Hepatocyte (in vitro differentiated cells): Measurements from ENCODE around the gene LANCL2. TPM values are rescaled to one million over a fixed set of nuclear protein-coding genes. Genes with fewer than 3 reads are reported as not detected.

ENCODE experiments used
- DNase-seq: peaks from one replicate; pipeline ENCODE4 v3.0.0-alpha.2; 2016; ENCODE audit warnings: low spot score
- H2AFZ ChIP-seq: fragments of 200-600 bp; sonication (generic); 2 replicates; pipeline ENCODE4 v1.6.0; 2016; ENCODE audit warnings: antibody characterized with exemption, mild to moderate bottlenecking
- H3K27ac ChIP-seq: fragments of 200-600 bp; sonication (generic); 2 replicates; pipeline ENCODE4 v1.5.1; 2016; ENCODE audit warnings: mild to moderate bottlenecking
- H3K27me3 ChIP-seq: fragments of 200-600 bp; sonication (generic); 2 replicates; pipeline ENCODE4 v1.6.1; 2016
- H3K36me3 ChIP-seq: fragments of 200-600 bp; sonication (generic); replicated peaks from 2 replicates; pipeline ENCODE4 v1.5.1; 2016; ENCODE audit warnings: low read depth; ENCODE audit not compliant: insufficient read depth
- H3K4me1 ChIP-seq: fragments of 200-600 bp; sonication (generic); 2 replicates; pipeline ENCODE4 v1.5.1; 2016; ENCODE audit warnings: mild to moderate bottlenecking, moderate library complexity; ENCODE audit not compliant: insufficient read depth
- H3K4me2 ChIP-seq: fragments of 200-600 bp; sonication (generic); 2 replicates; pipeline ENCODE4 v1.6.0; 2016
- H3K4me3 ChIP-seq: fragments of 200-600 bp; sonication (generic); 2 replicates; pipeline ENCODE4 v1.5.1; 2016; ENCODE audit warnings: mild to moderate bottlenecking
- H3K79me2 ChIP-seq: fragments of 200-600 bp; sonication (generic); 2 replicates; pipeline ENCODE4 v1.6.0; 2017; ENCODE audit warnings: mild to moderate bottlenecking
- H3K9me2 ChIP-seq: fragments of 200-600 bp; sonication (generic); replicated peaks from 2 replicates; pipeline ENCODE4 v1.6.0; 2017; ENCODE audit warnings: mild to moderate bottlenecking; ENCODE audit not compliant: insufficient read depth
- H3K9me3 ChIP-seq: fragments of 200-600 bp; sonication (generic); 2 replicates; pipeline ENCODE4 v1.5.1; 2016; ENCODE audit warnings: low read depth, mild to moderate bottlenecking
- H4K20me1 ChIP-seq: fragments of 200-600 bp; sonication (generic); 2 replicates; pipeline ENCODE4 v1.6.0; 2016; ENCODE audit warnings: mild to moderate bottlenecking; ENCODE audit not compliant: insufficient read depth, poor library complexity, severe bottlenecking
- EZH2 ChIP-seq: fragments of 200-600 bp; sonication (generic); IDR thresholded peaks from 2 replicates; pipeline ENCODE4 v1.6.1; 2016; ENCODE audit warnings: antibody characterized with exemption, mild to moderate bottlenecking, borderline replicate concordance
- EZH2phosphoT487 ChIP-seq: fragments of 200-600 bp; sonication (generic); IDR thresholded peaks from one replicate; pipeline ENCODE4 v1.6.1; 2018; ENCODE audit warnings: antibody characterized with exemption, mild to moderate bottlenecking, low read depth, moderate library complexity; ENCODE audit not compliant: unreplicated experiment, severe bottlenecking
- WGBS: methylation state at CpG from one replicate; pipeline ENCODE4 v1.1.6; 2016; ENCODE audit warnings: low lambda C conversion rate; ENCODE audit errors: missing lambda C conversion rate; 5-methylcytosine and 5-hydroxymethylcytosine counted together
- polyA plus RNA-seq: library from polyadenylated mRNA; unstranded; fragments of >200 nt; fragmentation: Nextera tagmentation; extraction: Ambion mirVana; gene quantifications from 2 replicates; pipeline ENCODE4 v1.2.1, GENCODE V29; 2016
- total RNA-seq: library from RNA; depleted of rRNA; stranded (reverse); fragments of >200 nt; gene quantifications from 2 replicates; pipeline ENCODE4 v1.2.3, GENCODE V29; 2014
- TF ChIP-seq, protein P1 (sequence below): fragments of 200-600 bp; sonication (generic); IDR thresholded peaks from 2 replicates; pipeline ENCODE4 v1.5.1; 2016; ENCODE audit warnings: antibody characterized with exemption, mild to moderate bottlenecking; ENCODE audit not compliant: poor library complexity

The LANCL2 gene
- total and polyA plus RNA-seq, 2 experiments from 2014 or later: 13.5 to 14.8 TPM

DNA sequence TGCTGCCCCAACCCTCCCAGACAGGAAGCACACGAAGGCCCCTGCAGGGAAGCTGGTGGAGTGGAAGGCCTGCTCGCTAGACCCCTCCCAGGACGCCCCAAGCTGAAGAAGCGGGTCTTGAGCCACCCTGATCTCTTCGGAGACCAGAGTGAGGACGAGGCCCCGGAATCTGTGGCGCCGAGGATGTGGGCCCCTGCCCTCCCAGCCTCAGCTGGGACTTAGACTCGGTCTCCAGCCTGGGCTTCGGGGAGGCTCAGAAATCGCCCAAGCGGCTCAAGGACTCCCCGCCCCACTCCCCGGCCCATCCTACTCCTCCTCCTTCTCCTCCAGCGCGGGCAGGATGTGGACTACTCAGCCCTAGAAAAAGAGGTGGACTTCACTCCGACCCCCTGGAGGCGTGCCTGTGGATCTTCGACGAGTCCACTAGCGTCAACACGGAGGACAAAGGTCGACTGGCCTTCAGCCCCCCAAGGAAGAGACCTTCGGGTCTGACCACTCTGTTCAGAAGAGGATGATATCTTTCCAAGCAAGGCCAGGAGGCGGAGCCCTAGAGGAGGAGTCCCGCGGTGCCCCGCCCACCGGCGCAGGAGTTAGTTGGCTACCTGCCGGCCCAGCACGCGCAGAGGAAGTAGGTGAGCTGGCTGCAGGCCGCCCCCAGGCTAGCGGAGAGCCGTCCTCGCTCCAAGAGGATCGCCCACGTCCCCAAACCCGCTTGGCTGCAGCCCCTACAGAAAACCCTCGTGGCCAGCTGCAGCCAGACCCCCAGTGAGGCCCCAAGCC is 21.9 kb upstream of the LANCL2 start:
- Histone ChIP-seq H3K4me1 (no peaks in the 10 kb centered on the region), H3K27ac (no peak overlapping the region), H4K20me1 (no peaks in the 10 kb centered on the region), H3K4me3 (no peak overlapping the region), H3K27me3 (no peaks in the 10 kb centered on the region), H3K9me2 (no peaks in the 10 kb centered on the region), H3K79me2 (no peaks in the 10 kb centered on the region), H2AFZ (no peak overlapping the region), H3K9me3 (no peaks in the 10 kb centered on the region), H3K36me3 (no peaks in the 10 kb centered on the region), H3K4me2 (no peak overlapping the region)
- WGBS: 86% methylated on average over 42 of the region's 42 CpGs
- DNase-seq: no peak
- TF ChIP-seq, protein P1, sequence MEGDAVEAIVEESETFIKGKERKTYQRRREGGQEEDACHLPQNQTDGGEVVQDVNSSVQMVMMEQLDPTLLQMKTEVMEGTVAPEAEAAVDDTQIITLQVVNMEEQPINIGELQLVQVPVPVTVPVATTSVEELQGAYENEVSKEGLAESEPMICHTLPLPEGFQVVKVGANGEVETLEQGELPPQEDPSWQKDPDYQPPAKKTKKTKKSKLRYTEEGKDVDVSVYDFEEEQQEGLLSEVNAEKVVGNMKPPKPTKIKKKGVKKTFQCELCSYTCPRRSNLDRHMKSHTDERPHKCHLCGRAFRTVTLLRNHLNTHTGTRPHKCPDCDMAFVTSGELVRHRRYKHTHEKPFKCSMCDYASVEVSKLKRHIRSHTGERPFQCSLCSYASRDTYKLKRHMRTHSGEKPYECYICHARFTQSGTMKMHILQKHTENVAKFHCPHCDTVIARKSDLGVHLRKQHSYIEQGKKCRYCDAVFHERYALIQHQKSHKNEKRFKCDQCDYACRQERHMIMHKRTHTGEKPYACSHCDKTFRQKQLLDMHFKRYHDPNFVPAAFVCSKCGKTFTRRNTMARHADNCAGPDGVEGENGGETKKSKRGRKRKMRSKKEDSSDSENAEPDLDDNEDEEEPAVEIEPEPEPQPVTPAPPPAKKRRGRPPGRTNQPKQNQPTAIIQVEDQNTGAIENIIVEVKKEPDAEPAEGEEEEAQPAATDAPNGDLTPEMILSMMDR: no peak
- no peak for TF ChIP-seq EZH2
- no peak for TF ChIP-seq EZH2phosphoT487

DNA sequence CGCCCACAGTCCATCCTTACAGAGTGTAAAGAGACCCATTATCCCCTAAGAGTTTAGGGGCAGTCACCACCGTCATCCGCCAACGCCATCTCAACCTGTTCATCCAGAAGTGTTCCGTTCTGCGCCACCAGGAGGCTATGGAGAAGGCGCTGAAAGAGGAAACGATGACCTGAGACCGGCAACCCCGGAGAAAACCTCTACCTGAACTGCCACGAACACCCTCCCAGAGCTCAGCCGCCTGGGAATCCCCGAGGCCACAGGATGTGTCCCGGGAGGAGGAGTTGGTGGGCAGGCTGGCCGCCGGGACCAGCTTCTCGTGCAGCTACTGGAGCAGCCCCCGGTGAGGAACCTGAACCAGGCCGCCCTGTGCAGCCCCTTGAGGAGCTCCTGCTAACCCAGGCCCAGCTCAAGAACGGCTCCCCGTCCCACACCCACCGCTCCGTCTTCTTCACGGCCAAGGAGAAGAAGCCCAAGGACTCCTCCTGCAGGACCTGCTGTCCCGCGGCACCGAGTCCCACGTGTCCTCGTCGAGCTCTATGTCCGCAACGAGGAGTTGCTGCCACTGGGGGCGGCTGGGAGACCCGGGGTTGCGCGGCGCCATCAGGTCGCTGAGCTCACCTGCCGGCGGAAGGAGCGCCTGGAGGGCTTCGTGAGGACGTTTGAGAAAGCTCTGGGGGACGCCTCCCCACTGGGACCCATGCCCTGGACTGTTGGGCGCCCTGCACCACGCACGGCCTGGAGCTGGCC is 21.1 kb upstream of the LANCL2 start:
- H3K36me3 ChIP-seq: no peaks in the 10 kb centered on the region

DNA sequence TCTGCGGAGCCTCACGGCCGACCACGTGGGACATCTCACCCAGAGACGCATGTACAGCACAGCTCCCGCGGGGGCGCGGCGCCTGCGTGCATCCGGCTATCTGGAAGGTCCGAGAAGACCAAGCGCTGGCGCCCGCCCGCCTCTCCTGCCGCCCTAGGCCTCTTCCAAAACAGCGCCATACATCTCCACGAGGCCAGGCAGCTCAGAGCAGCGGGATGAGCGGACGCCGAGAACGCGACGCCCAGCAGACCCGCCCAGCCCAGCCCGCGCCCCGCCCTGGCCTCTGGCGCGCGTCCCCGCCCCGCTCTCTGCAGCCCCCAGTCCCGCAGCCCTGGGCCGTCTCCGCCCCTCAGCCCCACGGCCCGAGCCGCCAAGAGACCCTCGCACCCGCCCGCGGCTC is 20.3 kb upstream of the LANCL2 start:
- TF ChIP-seq, protein P1: no peak
- no peak for TF ChIP-seq EZH2
- no peak for TF ChIP-seq EZH2phosphoT487
- H3K27me3 ChIP-seq: no peaks in the 10 kb centered on the region
- WGBS: 97% methylated on average over 18 of the region's 46 CpGs
- no peaks in the 10 kb centered on the region for H3K9me2 ChIP-seq
- no peaks in the 10 kb centered on the region for H3K36me3 ChIP-seq
- no peaks in the 10 kb centered on the region for H3K79me2 ChIP-seq
- DNase-seq: no peak
- H2AFZ ChIP-seq: no peak overlapping the region
- no peaks in the 10 kb centered on the region for H4K20me1 ChIP-seq
- H3K4me2 ChIP-seq: no peak overlapping the region
- no peak overlapping the region for H3K27ac ChIP-seq
- no peaks in the 10 kb centered on the region for H3K9me3 ChIP-seq
- H3K4me1 ChIP-seq: no peaks in the 10 kb centered on the region
- no peak overlapping the region for H3K4me3 ChIP-seq

More for the DNA sequence above, 21.1 kb upstream of the LANCL2 start:
- Histone ChIP-seq H3K4me1 (no peaks in the 10 kb centered on the region), H3K27me3 (no peaks in the 10 kb centered on the region), H3K4me3 (no peak overlapping the region), H3K4me2 (no peak overlapping the region), H3K9me2 (no peaks in the 10 kb centered on the region), H3K27ac (no peak overlapping the region), H3K9me3 (no peaks in the 10 kb centered on the region), H2AFZ (no peak overlapping the region), H4K20me1 (no peaks in the 10 kb centered on the region), H3K79me2 (no peaks in the 10 kb centered on the region)
- DNase-seq: no peak
- TF ChIP-seq EZH2phosphoT487 (no peak), EZH2 (no peak)
- 92% methylated on average over 45 of the region's 47 CpGs for WGBS

DNA sequence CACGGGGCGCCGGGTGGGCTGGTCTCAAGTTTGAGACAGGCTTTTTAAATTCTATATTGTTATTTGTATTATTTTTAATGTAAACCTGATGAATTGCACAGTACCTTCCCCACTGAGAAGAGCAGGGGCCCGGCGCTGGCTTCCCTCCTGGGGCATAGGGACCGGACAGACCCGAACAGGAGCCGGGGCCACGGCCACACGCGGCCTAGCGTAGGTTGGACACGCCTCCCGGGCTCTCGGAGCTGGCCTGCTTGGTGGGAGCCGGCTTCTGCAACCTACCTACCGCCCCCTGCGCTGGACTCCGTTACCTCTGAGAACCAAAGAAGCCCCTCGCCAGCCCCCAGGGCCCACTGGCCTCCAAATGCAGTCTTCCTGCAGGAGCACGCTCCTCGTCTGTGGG is 19.8 kb upstream of the LANCL2 start:
- 97% methylated on average over 21 of the region's 22 CpGs for WGBS
- Histone ChIP-seq H3K9me2 (no peaks in the 10 kb centered on the region), H3K27me3 (no peaks in the 10 kb centered on the region), H4K20me1 (no peaks in the 10 kb centered on the region), H2AFZ (no peak overlapping the region), H3K4me1 (no peaks in the 10 kb centered on the region), H3K4me2 (no peak overlapping the region), H3K4me3 (no peak overlapping the region), H3K9me3 (no peaks in the 10 kb centered on the region), H3K27ac (no peak overlapping the region), H3K79me2 (no peaks in the 10 kb centered on the region), H3K36me3 (no peaks in the 10 kb centered on the region)
- TF ChIP-seq EZH2: no peak
- TF ChIP-seq, protein P1: no peak
- no peak for TF ChIP-seq EZH2phosphoT487
- DNase-seq: no peak
